WTC11 (cell line): ENCODE data around the gene TMC5. TPM values are rescaled to one million over a fixed set of nuclear protein-coding genes. Genes with fewer than 3 reads are reported as not detected.

Experiments
- ATAC-seq: fragments of 200-7000 bp; cut with Tn5 transposase; 2 replicates; pipeline ENCODE4 v1.10.0; 2021; ENCODE audit warnings: mild to moderate bottlenecking, moderate library complexity
- CTCF ChIA-PET: fragments of 300-600 bp; sonication (Branson Sonifier 250); formaldehyde crosslinking; loops from one replicate; lab custom pipeline; 2021; ENCODE audit warnings: antibody characterized with exemption; lab: Charles Lee
- POLR2A ChIA-PET: fragments of 350-600 bp; sonication (Branson Sonifier 250); formaldehyde crosslinking; loops from one replicate; lab custom pipeline; 2021; ENCODE audit warnings: antibody characterized with exemption; lab: Charles Lee
- DNase-seq: peaks from one replicate; pipeline ENCODE4 v3.0.0; 2021; ENCODE audit warnings: low spot score
- H3K27ac Mint-ChIP-seq: 2 replicates; pipeline ENCODE4 v1.8.0; 2021; ENCODE audit warnings: mixed read lengths
- H3K27me3 Mint-ChIP-seq: 2 replicates; pipeline ENCODE4 v1.8.0; 2021; ENCODE audit warnings: low read depth, mild to moderate bottlenecking, moderate library complexity, mixed read lengths
- H3K36me3 Mint-ChIP-seq: 2 replicates; pipeline ENCODE4 v1.8.0; 2021; ENCODE audit warnings: mixed read lengths
- H3K4me1 Mint-ChIP-seq: 2 replicates; pipeline ENCODE4 v1.8.0; 2022; ENCODE audit warnings: mixed read lengths
- H3K4me3 Mint-ChIP-seq: 2 replicates; pipeline ENCODE4 v1.8.0; 2021; ENCODE audit warnings: mild to moderate bottlenecking, moderate library complexity, mixed read lengths
- H3K9me3 Mint-ChIP-seq: 2 replicates; pipeline ENCODE4 v1.8.0; 2021; ENCODE audit warnings: mixed read lengths
- ATF1 ChIP-seq: sonication (generic); formaldehyde crosslinking; IDR thresholded peaks from 2 replicates; pipeline ENCODE4 v1.8.1; 2023; ENCODE audit warnings: mild to moderate bottlenecking, moderate library complexity, missing genetic modification reagents
- ATF6 ChIP-seq: sonication (generic); formaldehyde crosslinking; IDR thresholded peaks from 2 replicates; pipeline ENCODE4 v1.8.1; 2023; ENCODE audit warnings: mild to moderate bottlenecking, missing genetic modification reagents
- CREM ChIP-seq: sonication (generic); formaldehyde crosslinking; IDR thresholded peaks from 2 replicates; pipeline ENCODE4 v1.8.1; 2022; ENCODE audit warnings: mild to moderate bottlenecking, missing genetic modification reagents, moderate library complexity
- E2F4 ChIP-seq: sonication (generic); formaldehyde crosslinking; IDR thresholded peaks from 2 replicates; pipeline ENCODE4 v1.8.1; 2022; ENCODE audit warnings: low read depth, mild to moderate bottlenecking, moderate library complexity, missing genetic modification reagents, borderline replicate concordance
- FOXP1 ChIP-seq: sonication (generic); formaldehyde crosslinking; IDR thresholded peaks from 2 replicates; pipeline ENCODE4 v1.8.0; 2022; ENCODE audit warnings: missing genetic modification reagents, mild to moderate bottlenecking, moderate library complexity, borderline replicate concordance
- IRF1 ChIP-seq: sonication (generic); formaldehyde crosslinking; IDR thresholded peaks from 2 replicates; pipeline ENCODE4 v1.8.0; 2023; ENCODE audit warnings: missing genetic modification reagents
- PRDM15 ChIP-seq: sonication (generic); formaldehyde crosslinking; IDR thresholded peaks from 2 replicates; pipeline ENCODE4 v1.8.0; 2022; ENCODE audit warnings: missing genetic modification reagents
- SP1 ChIP-seq: sonication (generic); formaldehyde crosslinking; conservative IDR thresholded peaks from 2 replicates; pipeline ENCODE4 v1.8.1; 2022; ENCODE audit warnings: missing genetic modification reagents
- STAT6 ChIP-seq: sonication (generic); formaldehyde crosslinking; conservative IDR thresholded peaks from 2 replicates; pipeline ENCODE4 v1.8.1; 2023; ENCODE audit warnings: mild to moderate bottlenecking, low read depth, missing genetic modification reagents, moderate library complexity
- TP53 ChIP-seq: sonication (generic); formaldehyde crosslinking; IDR thresholded peaks from 2 replicates; pipeline ENCODE4 v1.8.1; 2023; ENCODE audit warnings: mild to moderate bottlenecking, missing genetic modification reagents
- ZBTB43 ChIP-seq: sonication (generic); formaldehyde crosslinking; IDR thresholded peaks from 2 replicates; pipeline ENCODE4 v1.8.1; 2023; ENCODE audit warnings: mild to moderate bottlenecking, missing genetic modification reagents
- ZMAT4 ChIP-seq: fragments of 250-450 bp; sonication (Bioruptor Pico); IDR thresholded peaks from 2 replicates; pipeline ENCODE4 v1.9.0; 2021; ENCODE audit warnings: mild to moderate bottlenecking
- ZNF138 ChIP-seq: sonication (generic); formaldehyde crosslinking; conservative IDR thresholded peaks from 2 replicates; pipeline ENCODE4 v1.8.1; 2022; ENCODE audit warnings: mild to moderate bottlenecking, moderate library complexity, missing genetic modification reagents
- ZNF232 ChIP-seq: sonication (generic); formaldehyde crosslinking; IDR thresholded peaks from 2 replicates; pipeline ENCODE4 v1.8.0; 2022; ENCODE audit warnings: mild to moderate bottlenecking, missing genetic modification reagents
- ZNF532 ChIP-seq: fragments of 250-450 bp; sonication (Bioruptor Pico); IDR thresholded peaks from 2 replicates; pipeline ENCODE4 v1.9.0; 2021; ENCODE audit warnings: mild to moderate bottlenecking, borderline replicate concordance
- total RNA-seq: library from RNA; stranded (reverse); gene quantifications from 3 replicates; pipeline ENCODE4 v1.2.3, GENCODE V29; 2021

Gene TMC5
- total RNA-seq, 1 experiment from 2014 or later = 3.1 TPM

GRCh38 chr16:19443659-19444058 is 26.0 kb downstream of the TMC5 start (continued):
- no peak for TF ChIP-seq STAT6 (CRISPR knock-in tag)
- no peak for TF ChIP-seq ZBTB43 (CRISPR knock-in tag)

GRCh38 chr16:19446300-19446846 is 28.7 kb downstream of the TMC5 start:
- Mint-ChIP-seq H3K4me1 (0 out of 2 replicates have a peak, but pooled peaks cover 3% of the 10 kb centered on the region), H3K27me3 (no peaks in the 10 kb centered on the region), H3K27ac (no peak overlapping the region), H3K9me3 (peaks cover 14% of the 10 kb centered on the region), H3K4me3 (no peak overlapping the region), H3K36me3 (peaks cover 7% of the 10 kb centered on the region)
- POLR2A ChIA-PET = no interaction called here
- CTCF ChIA-PET = interaction anchor here (2.2 kb wide), 1 partner anchor 56 kb away, joined by 23 read pairs; no protein-coding TSS in a partner anchor
- ATAC-seq (no peak), DNase-seq (no peak)
- TF ChIP-seq TP53 (CRISPR knock-in tag) (no peak), ATF6 (no peak), ZMAT4 (CRISPR knock-in tag) (no peak), E2F4 (CRISPR knock-in tag) (no peak), ZNF532 (CRISPR knock-in tag) (no peak), FOXP1 (CRISPR knock-in tag) (no peak), STAT6 (CRISPR knock-in tag) (no peak), CREM (no peak), ZNF138 (CRISPR knock-in tag) (no peak), PRDM15 (CRISPR knock-in tag) (no peak), ATF1 (CRISPR knock-in tag) (no peak), SP1 (CRISPR knock-in tag) (no peak), ZNF232 (CRISPR knock-in tag) (no peak), IRF1 (CRISPR knock-in tag) (no peak)
